ENCODE results near the gene TRAK1. TPM values are rescaled to one million over a fixed set of nuclear protein-coding genes. Genes with fewer than 3 reads are reported as not detected.

Gene TRAK1
- total RNA-seq, 1 experiment from 2014 or later = 41.0 TPM

- CTCF ChIA-PET = interaction anchor here (0.6 to 3.0 kb wide), 3 partner anchors 193 to 285 kb away, joined by 3 to 21 read pairs (median 3); no protein-coding TSS in a partner anchor
- Mint-ChIP-seq H3K4me3 (no peak overlapping the region), H3K9me3 (no peaks in the 10 kb centered on the region), H3K36me3 (no peaks in the 10 kb centered on the region), H3K27me3 (ENCODE audit: low read depth) (peaks cover 11% of the 10 kb centered on the region), H3K27ac (no peak overlapping the region), H3K4me1 (0 out of 2 replicates have a peak, but pooled peaks cover 2% of the 10 kb centered on the region)
- TF ChIP-seq SP1 (CRISPR knock-in tag; conservative IDR thresholded peaks at IDR 0.05) = no peak
- no peak for TF ChIP-seq FOXP1 (CRISPR knock-in tag; IDR thresholded peaks at IDR 0.05; ENCODE audit: borderline replicate concordance)
- no peak for TF ChIP-seq HMGA2 (CRISPR knock-in tag; IDR thresholded peaks at IDR 0.05)
- TF ChIP-seq, protein P1, sequence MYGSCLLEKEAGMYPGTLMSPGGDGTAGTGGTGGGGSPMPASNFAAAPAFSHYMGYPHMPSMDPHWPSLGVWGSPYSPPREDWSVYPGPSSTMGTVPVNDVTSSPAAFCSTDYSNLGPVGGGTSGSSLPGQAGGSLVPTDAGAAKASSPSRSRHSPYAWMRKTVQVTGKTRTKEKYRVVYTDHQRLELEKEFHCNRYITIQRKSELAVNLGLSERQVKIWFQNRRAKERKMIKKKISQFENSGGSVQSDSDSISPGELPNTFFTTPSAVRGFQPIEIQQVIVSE (CRISPR knock-in tag; IDR thresholded peaks at IDR 0.05; ENCODE audit: borderline replicate concordance) = no peak
- TF ChIP-seq ATF3 (CRISPR knock-in tag; conservative IDR thresholded peaks at IDR 0.05) = no peak
- TF ChIP-seq, protein P2, sequence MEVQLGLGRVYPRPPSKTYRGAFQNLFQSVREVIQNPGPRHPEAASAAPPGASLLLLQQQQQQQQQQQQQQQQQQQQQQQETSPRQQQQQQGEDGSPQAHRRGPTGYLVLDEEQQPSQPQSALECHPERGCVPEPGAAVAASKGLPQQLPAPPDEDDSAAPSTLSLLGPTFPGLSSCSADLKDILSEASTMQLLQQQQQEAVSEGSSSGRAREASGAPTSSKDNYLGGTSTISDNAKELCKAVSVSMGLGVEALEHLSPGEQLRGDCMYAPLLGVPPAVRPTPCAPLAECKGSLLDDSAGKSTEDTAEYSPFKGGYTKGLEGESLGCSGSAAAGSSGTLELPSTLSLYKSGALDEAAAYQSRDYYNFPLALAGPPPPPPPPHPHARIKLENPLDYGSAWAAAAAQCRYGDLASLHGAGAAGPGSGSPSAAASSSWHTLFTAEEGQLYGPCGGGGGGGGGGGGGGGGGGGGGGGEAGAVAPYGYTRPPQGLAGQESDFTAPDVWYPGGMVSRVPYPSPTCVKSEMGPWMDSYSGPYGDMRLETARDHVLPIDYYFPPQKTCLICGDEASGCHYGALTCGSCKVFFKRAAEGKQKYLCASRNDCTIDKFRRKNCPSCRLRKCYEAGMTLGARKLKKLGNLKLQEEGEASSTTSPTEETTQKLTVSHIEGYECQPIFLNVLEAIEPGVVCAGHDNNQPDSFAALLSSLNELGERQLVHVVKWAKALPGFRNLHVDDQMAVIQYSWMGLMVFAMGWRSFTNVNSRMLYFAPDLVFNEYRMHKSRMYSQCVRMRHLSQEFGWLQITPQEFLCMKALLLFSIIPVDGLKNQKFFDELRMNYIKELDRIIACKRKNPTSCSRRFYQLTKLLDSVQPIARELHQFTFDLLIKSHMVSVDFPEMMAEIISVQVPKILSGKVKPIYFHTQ (CRISPR knock-in tag; IDR thresholded peaks at IDR 0.05) = no peak
- TF ChIP-seq, protein P3, sequence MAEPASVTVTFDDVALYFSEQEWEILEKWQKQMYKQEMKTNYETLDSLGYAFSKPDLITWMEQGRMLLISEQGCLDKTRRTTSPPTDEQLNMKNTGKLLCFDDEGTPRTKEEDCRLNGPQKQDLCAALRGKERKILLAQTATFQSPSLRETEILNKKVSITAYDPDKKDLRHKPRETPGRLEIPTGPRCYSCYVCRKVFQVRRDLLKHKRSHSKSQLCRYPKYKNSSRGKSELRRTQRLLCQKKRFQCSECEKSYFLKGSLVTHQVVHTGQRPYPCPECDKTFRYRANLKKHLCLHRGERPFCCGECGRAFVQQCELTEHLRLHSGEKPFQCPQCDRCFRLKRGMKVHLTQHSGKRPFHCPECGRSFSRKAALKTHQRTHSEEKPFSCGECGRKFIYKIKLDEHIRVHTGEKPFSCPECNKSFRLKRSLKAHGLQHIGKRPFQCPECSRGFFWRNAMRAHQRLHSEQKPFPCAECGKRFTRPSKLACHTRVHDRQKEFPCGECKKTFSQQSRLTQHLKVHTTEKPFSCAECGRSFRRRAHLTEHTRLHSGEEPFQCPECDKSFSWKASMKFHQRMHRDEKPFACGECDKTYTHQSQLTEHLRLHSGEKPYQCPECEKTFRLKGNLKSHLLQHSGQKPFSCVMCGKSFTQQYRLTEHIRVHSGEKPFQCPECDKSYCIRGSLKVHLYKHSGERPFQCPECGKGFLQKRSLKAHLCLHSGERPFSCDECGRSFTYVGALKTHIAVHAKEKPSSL (CRISPR knock-in tag; conservative IDR thresholded peaks at IDR 0.05) = no peak
- no peak for TF ChIP-seq ZNF219 (CRISPR knock-in tag; IDR thresholded peaks at IDR 0.05; ENCODE audit: borderline replicate concordance)
- TF ChIP-seq, protein P4, sequence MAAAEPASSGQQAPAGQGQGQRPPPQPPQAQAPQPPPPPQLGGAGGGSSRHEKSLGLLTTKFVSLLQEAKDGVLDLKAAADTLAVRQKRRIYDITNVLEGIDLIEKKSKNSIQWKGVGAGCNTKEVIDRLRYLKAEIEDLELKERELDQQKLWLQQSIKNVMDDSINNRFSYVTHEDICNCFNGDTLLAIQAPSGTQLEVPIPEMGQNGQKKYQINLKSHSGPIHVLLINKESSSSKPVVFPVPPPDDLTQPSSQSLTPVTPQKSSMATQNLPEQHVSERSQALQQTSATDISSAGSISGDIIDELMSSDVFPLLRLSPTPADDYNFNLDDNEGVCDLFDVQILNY (CRISPR knock-in tag; IDR thresholded peaks at IDR 0.05) = no peak
- TF ChIP-seq, protein P5, sequence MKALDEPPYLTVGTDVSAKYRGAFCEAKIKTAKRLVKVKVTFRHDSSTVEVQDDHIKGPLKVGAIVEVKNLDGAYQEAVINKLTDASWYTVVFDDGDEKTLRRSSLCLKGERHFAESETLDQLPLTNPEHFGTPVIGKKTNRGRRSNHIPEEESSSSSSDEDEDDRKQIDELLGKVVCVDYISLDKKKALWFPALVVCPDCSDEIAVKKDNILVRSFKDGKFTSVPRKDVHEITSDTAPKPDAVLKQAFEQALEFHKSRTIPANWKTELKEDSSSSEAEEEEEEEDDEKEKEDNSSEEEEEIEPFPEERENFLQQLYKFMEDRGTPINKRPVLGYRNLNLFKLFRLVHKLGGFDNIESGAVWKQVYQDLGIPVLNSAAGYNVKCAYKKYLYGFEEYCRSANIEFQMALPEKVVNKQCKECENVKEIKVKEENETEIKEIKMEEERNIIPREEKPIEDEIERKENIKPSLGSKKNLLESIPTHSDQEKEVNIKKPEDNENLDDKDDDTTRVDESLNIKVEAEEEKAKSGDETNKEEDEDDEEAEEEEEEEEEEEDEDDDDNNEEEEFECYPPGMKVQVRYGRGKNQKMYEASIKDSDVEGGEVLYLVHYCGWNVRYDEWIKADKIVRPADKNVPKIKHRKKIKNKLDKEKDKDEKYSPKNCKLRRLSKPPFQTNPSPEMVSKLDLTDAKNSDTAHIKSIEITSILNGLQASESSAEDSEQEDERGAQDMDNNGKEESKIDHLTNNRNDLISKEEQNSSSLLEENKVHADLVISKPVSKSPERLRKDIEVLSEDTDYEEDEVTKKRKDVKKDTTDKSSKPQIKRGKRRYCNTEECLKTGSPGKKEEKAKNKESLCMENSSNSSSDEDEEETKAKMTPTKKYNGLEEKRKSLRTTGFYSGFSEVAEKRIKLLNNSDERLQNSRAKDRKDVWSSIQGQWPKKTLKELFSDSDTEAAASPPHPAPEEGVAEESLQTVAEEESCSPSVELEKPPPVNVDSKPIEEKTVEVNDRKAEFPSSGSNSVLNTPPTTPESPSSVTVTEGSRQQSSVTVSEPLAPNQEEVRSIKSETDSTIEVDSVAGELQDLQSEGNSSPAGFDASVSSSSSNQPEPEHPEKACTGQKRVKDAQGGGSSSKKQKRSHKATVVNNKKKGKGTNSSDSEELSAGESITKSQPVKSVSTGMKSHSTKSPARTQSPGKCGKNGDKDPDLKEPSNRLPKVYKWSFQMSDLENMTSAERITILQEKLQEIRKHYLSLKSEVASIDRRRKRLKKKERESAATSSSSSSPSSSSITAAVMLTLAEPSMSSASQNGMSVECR (CRISPR knock-in tag; IDR thresholded peaks at IDR 0.05; ENCODE audit: borderline replicate concordance) = no peak
- no peak for TF ChIP-seq NFE2L1 (CRISPR knock-in tag; IDR thresholded peaks at IDR 0.05)
- no peak for TF ChIP-seq TP53 (CRISPR knock-in tag; IDR thresholded peaks at IDR 0.05)
- no peak for TF ChIP-seq JUN (CRISPR knock-in tag; IDR thresholded peaks at IDR 0.05)
- no peak for TF ChIP-seq ELF4 (CRISPR knock-in tag; IDR thresholded peaks at IDR 0.05; ENCODE audit: low read depth)
- TF ChIP-seq, protein P6, sequence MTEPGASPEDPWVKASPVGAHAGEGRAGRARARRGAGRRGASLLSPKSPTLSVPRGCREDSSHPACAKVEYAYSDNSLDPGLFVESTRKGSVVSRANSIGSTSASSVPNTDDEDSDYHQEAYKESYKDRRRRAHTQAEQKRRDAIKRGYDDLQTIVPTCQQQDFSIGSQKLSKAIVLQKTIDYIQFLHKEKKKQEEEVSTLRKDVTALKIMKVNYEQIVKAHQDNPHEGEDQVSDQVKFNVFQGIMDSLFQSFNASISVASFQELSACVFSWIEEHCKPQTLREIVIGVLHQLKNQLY (CRISPR knock-in tag; IDR thresholded peaks at IDR 0.05) = no peak
- TF ChIP-seq PRDM15 (CRISPR knock-in tag; IDR thresholded peaks at IDR 0.05) = no peak
- no peak for TF ChIP-seq ERG (CRISPR knock-in tag; IDR thresholded peaks at IDR 0.05)
- no peak for TF ChIP-seq E2F4 (CRISPR knock-in tag; IDR thresholded peaks at IDR 0.05; ENCODE audit: borderline replicate concordance, low read depth)
- ATAC-seq (no peak), DNase-seq (ENCODE audit: low spot score) (no peak)
- POLR2A ChIA-PET = no interaction called here
These were observed 159.6 kb downstream of the TRAK1 start for GRCh38 chr3:42250761-42251160.
